SK-N-SH (cell line): Measurements from ENCODE around the gene LATS2. TPM values are rescaled to one million over a fixed set of nuclear protein-coding genes. Genes with fewer than 3 reads are reported as not detected.

Source experiments
- CTCF ChIA-PET: fragments of 300-600, 350-600 bp; formaldehyde crosslinking; extraction: SDS; loops from one replicate; lab custom pipeline; 2021; lab: Yijun Ruan, JAX
- POLR2A ChIA-PET: fragments of 350-600 bp; sonication (Branson Sonifier 250); formaldehyde crosslinking; extraction: SDS; loops from one replicate; lab custom pipeline; 2020; ENCODE audit warnings: antibody characterized with exemption, inconsistent platforms; lab: Yijun Ruan, JAX
- DNase-seq: peaks from one replicate; pipeline ENCODE4 v3.0.0; 2012
- H2AFZ ChIP-seq: fragments of 200-600 bp; sonication (generic); 2 replicates; pipeline ENCODE4 v1.8.1; 2016; ENCODE audit warnings: antibody characterized with exemption, mild to moderate bottlenecking, low read depth
- H3F3A ChIP-seq: fragments of 200-600 bp; sonication (generic); replicated peaks from 2 replicates; pipeline ENCODE3; 2016; ENCODE audit warnings: antibody characterized with exemption, mild to moderate bottlenecking; ENCODE audit not compliant: insufficient read depth
- H3K27ac ChIP-seq, 2 experiments: fragments of 200-500 bp in 1 of 2; fragments of 200-600 bp in 1 of 2; sonication (Bioruptor generic) in 1 of 2; sonication (generic), shearing (Covaris generic) in 1 of 2; 2 replicates each; pipeline versions ENCODE4 v1.5.1 to v1.6.1; 2014 to 2016; ENCODE audit warnings: low read depth in 2 of 2, inconsistent platforms in 1 of 2, low read length in 1 of 2, mild to moderate bottlenecking in 1 of 2, mixed read lengths in 1 of 2
- H3K27me3 ChIP-seq: fragments of 200-600 bp; sonication (generic), shearing (Covaris generic); 2 replicates; pipeline ENCODE4 v1.6.1; 2016; ENCODE audit warnings: mixed run types; ENCODE audit not compliant: insufficient read depth
- H3K36me3 ChIP-seq, 2 experiments: fragments of 200-500 bp in 1 of 2; fragments of 200-600 bp in 1 of 2; sonication (Bioruptor generic) in 1 of 2; sonication (generic) in 1 of 2; replicated peaks in 1 of 2; 2 replicates each; pipeline versions ENCODE3 to v1.5.1; 2014 to 2016; ENCODE audit warnings: low read length in 1 of 2, mild to moderate bottlenecking in 1 of 2; ENCODE audit not compliant: insufficient read depth in 2 of 2, control insufficient read depth in 1 of 2
- H3K4me1 ChIP-seq, 2 experiments: fragments of 200-500 bp in 1 of 2; fragments of 200-600 bp in 1 of 2; sonication (Bioruptor generic) in 1 of 2; sonication (generic), shearing (Covaris generic) in 1 of 2; 2 replicates each; pipeline versions ENCODE4 v1.5.1 to v1.6.1; 2014 to 2016; ENCODE audit warnings: low read depth in 1 of 2, low read length in 1 of 2, mixed run types in 1 of 2; ENCODE audit not compliant: insufficient read depth in 2 of 2, control insufficient read depth in 1 of 2
- H3K4me2 ChIP-seq: fragments of 200-600 bp; sonication (generic), shearing (Covaris generic); 2 replicates; pipeline ENCODE4 v1.6.1; 2017; ENCODE audit warnings: mixed run types
- H3K4me3 ChIP-seq, 2 experiments: fragments of 200-500 bp in 1 of 2; fragments of 200-600 bp in 1 of 2; sonication (Bioruptor generic) in 1 of 2; sonication (generic), shearing (Covaris generic) in 1 of 2; 2 replicates each; pipeline versions ENCODE4 v1.5.1 to v1.8.1; 2014 to 2016; ENCODE audit warnings: low read depth in 2 of 2, inconsistent platforms in 1 of 2, low read length in 1 of 2, mild to moderate bottlenecking in 1 of 2, mixed read lengths in 1 of 2, moderate library complexity in 1 of 2
- H3K79me2 ChIP-seq: fragments of 200-600 bp; sonication (generic); 2 replicates; pipeline ENCODE4 v1.8.1; 2017; ENCODE audit warnings: mild to moderate bottlenecking; ENCODE audit not compliant: insufficient read depth
- H3K9ac ChIP-seq: fragments of 200-600 bp; sonication (generic); 2 replicates; pipeline ENCODE4 v1.6.1; 2017; ENCODE audit warnings: mixed run types
- H3K9me2 ChIP-seq: fragments of 200-600 bp; sonication (generic); 2 replicates; pipeline ENCODE4 v1.6.1; 2017; ENCODE audit warnings: mixed run types
- H3K9me3 ChIP-seq: fragments of 200-600 bp; sonication (generic); 2 replicates; pipeline ENCODE4 v1.6.1; 2017; ENCODE audit warnings: mixed run types, mild to moderate bottlenecking, moderate library complexity
- H4K20me1 ChIP-seq: fragments of 200-600 bp; sonication (generic); 2 replicates; pipeline ENCODE4 v1.6.1; 2017; ENCODE audit warnings: mild to moderate bottlenecking, mixed run types; ENCODE audit not compliant: insufficient read depth
- ELF1 ChIP-seq: IDR thresholded peaks from 2 replicates; pipeline ENCODE4 v1.4.0; 2012
- EP300 ChIP-seq, 2 experiments: IDR thresholded peaks; 2 replicates each; pipeline versions ENCODE4 v1.4.0 to v1.6.1; 2012; ENCODE audit warnings: borderline replicate concordance in 1 of 2, low read depth in 1 of 2, low read length in 1 of 2
- EZH2phosphoT487 ChIP-seq: fragments of 200-600 bp; sonication (generic); IDR thresholded peaks from 2 replicates; pipeline ENCODE4 v1.6.1; 2017; ENCODE audit warnings: low read depth, mixed run types, mild to moderate bottlenecking, antibody characterized with exemption, moderate library complexity, borderline replicate concordance
- FOXJ3 ChIP-seq: sonication (generic); formaldehyde crosslinking; IDR thresholded peaks from 2 replicates; pipeline ENCODE4 v1.5.1; 2020; ENCODE audit warnings: mild to moderate bottlenecking, missing genetic modification reagents
- GATA2 ChIP-seq: sonication (generic); formaldehyde crosslinking; IDR thresholded peaks from 2 replicates; pipeline ENCODE4 v1.5.0; 2020; ENCODE audit warnings: mild to moderate bottlenecking, missing genetic modification reagents
- IRF3 ChIP-seq: fragments of 150-350 bp; IDR thresholded peaks from 2 replicates; pipeline ENCODE4 v1.6.1; 2016; ENCODE audit warnings: mild to moderate bottlenecking, low read depth, low read length
- JUND ChIP-seq: IDR thresholded peaks from 2 replicates; pipeline ENCODE4 v1.4.0; 2012
- MEF2A ChIP-seq: IDR thresholded peaks from 2 replicates; pipeline ENCODE4 v1.4.0; 2012; ENCODE audit warnings: low read depth, borderline replicate concordance
- MXI1 ChIP-seq: IDR thresholded peaks from 2 replicates; pipeline ENCODE4 v1.6.1; 2012; ENCODE audit warnings: mild to moderate bottlenecking, low read depth, low read length, improper control_type of control experiment
- NFIC ChIP-seq: IDR thresholded peaks from 2 replicates; pipeline ENCODE4 v1.4.0; 2012; ENCODE audit warnings: borderline replicate concordance
- NRF1 ChIP-seq: IDR thresholded peaks from 2 replicates; pipeline ENCODE4 v1.6.1; 2012; ENCODE audit warnings: low read depth, mild to moderate bottlenecking, low read length
- POLR2AphosphoS5 ChIP-seq: IDR thresholded peaks from 2 replicates; pipeline ENCODE4 v1.6.1; 2012; ENCODE audit warnings: low read depth, low read length
- RFX5 ChIP-seq: IDR thresholded peaks from 2 replicates; pipeline ENCODE4 v1.6.1; 2012; ENCODE audit warnings: mild to moderate bottlenecking, improper control_type of control experiment, low read length
- RXRA ChIP-seq: IDR thresholded peaks from 2 replicates; pipeline ENCODE4 v1.4.0; 2012; ENCODE audit warnings: low read depth, mild to moderate bottlenecking, borderline replicate concordance
- SMC3 ChIP-seq: IDR thresholded peaks from 2 replicates; pipeline ENCODE4 v1.6.1; 2012; ENCODE audit warnings: low read depth, low read length, improper control_type of control experiment
- YY1 ChIP-seq: IDR thresholded peaks from 2 replicates; pipeline ENCODE4 v1.4.0; 2012; ENCODE audit warnings: low read depth, mild to moderate bottlenecking
- WGBS: methylation state at CpG from one replicate; pipeline ENCODE4 v1.1.6; 2017; ENCODE audit warnings: low lambda C conversion rate; 5-methylcytosine and 5-hydroxymethylcytosine counted together
- polyA plus RNA-seq, 3 experiments: library from polyadenylated mRNA; depleted of rRNA; stranded (reverse); fragments of >200 nt; gene quantifications; 2 replicates each; pipeline ENCODE4 v1.2.3, GENCODE V29; 2012
- TF ChIP-seq, protein P1 (sequence below): fragments of 150-350 bp; IDR thresholded peaks from 2 replicates; pipeline ENCODE4 v1.6.1; 2017; ENCODE audit warnings: antibody characterized with exemption, low read length, low read depth, borderline replicate concordance
- TF ChIP-seq, protein P2 (sequence below): IDR thresholded peaks from 2 replicates; pipeline ENCODE4 v1.4.0; 2012; ENCODE audit warnings: low read depth, borderline replicate concordance
- TF ChIP-seq, protein P3 (sequence below): IDR thresholded peaks from 2 replicates; pipeline ENCODE4 v1.4.0; 2012; ENCODE audit warnings: low read depth
- TF ChIP-seq, protein P4 (sequence below): IDR thresholded peaks from 2 replicates; pipeline ENCODE4 v1.6.1; 2012; ENCODE audit warnings: mild to moderate bottlenecking, low read depth, low read length, moderate library complexity

Gene LATS2
- polyA plus RNA-seq, 1 of the 3 experiments (the other 2 are of a cell fraction) = 19.6 TPM

DNA sequence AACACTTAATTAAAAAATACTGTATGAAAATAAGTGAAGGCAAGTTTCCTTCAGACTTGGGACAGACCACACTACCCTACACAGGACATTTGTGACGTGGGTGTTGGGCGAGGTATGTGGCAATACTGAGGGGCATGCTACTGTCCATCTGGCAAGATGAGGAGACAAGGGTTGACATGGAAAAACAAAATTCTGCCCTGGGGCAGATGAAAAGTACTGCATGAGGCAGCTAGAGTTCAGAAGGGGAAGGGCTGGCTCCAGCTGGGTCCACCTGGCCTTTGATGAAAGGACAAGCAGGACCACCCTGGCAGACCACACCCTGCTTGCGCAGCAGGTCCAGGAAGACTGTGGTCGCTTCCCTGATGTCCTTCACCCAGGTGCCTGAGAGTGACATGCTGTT is 43.2 kb downstream of the LATS2 start:
- Histone ChIP-seq H3K27me3 (no peaks in the 10 kb centered on the region), H3K9ac (0 out of 2 replicates have a peak overlapping the region, but pooled peaks have one; percentile 46), H3K79me2 (peaks cover 91% of the 10 kb centered on the region), H3F3A (peaks cover 63% of the 10 kb centered on the region)
- no peak for DNase-seq
- POLR2A ChIA-PET = no interaction called here
- TF ChIP-seq YY1 (no peak), GATA2 (CRISPR knock-in tag) (no peak), ELF1 (no peak), RXRA (no peak), JUND (no peak), POLR2AphosphoS5 (no peak), EZH2phosphoT487 (no peak), MEF2A (no peak)
- TF ChIP-seq, protein P1, sequence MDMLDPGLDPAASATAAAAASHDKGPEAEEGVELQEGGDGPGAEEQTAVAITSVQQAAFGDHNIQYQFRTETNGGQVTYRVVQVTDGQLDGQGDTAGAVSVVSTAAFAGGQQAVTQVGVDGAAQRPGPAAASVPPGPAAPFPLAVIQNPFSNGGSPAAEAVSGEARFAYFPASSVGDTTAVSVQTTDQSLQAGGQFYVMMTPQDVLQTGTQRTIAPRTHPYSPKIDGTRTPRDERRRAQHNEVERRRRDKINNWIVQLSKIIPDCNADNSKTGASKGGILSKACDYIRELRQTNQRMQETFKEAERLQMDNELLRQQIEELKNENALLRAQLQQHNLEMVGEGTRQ = no peak
- TF ChIP-seq, protein P2, sequence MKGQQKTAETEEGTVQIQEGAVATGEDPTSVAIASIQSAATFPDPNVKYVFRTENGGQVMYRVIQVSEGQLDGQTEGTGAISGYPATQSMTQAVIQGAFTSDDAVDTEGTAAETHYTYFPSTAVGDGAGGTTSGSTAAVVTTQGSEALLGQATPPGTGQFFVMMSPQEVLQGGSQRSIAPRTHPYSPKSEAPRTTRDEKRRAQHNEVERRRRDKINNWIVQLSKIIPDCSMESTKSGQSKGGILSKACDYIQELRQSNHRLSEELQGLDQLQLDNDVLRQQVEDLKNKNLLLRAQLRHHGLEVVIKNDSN = no peak
- TF ChIP-seq, protein P3, sequence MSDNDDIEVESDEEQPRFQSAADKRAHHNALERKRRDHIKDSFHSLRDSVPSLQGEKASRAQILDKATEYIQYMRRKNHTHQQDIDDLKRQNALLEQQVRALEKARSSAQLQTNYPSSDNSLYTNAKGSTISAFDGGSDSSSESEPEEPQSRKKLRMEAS = no peak
- TF ChIP-seq, all 33 proteins: peak for 0
- Histone ChIP-seq H3K4me1 (peaks cover 7 to 60% of the 10 kb centered on the region in 2 experiments), H3K4me2 (no peak overlapping the region), H3K27ac (peak overlapping the region; percentile 4 to 99; a peak in 3 of 4 replicates), H3K36me3 (peaks cover 0 to 7% of the 10 kb centered on the region in 2 experiments), H3K4me3 (no peak overlapping the region), H4K20me1 (peaks cover 48% of the 10 kb centered on the region), H3K9me2 (no peaks in the 10 kb centered on the region), H3K9me3 (no peaks in the 10 kb centered on the region), H2AFZ (no peak overlapping the region)
- CTCF ChIA-PET = no interaction called here
- 82% methylated on average over 4 of the region's 4 CpGs for WGBS

DNA sequence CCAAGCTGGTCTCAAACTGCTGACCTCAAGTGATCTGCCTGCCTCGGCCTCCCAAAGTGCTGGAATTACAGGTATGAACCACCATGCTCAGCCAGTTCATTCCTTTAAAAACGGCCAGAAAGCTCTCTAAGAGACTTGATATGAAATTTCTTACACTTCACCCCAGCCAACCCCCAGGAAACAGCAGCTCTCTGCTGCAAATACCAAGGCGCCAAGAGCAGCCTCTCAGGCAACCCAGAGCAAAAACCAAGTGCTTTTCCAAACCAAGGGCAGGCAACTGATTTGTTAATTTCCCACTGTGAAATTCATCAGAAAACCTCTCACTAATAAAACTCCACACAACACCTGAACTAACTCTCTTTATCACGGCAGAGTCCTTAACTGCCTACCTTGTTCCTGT is 44.9 kb downstream of the LATS2 start:
- Histone ChIP-seq H3K79me2 (peaks cover 91% of the 10 kb centered on the region), H3K9me3 (no peaks in the 10 kb centered on the region), H3K4me2 (peak overlapping the region; percentile 65), H3F3A (peaks cover 65% of the 10 kb centered on the region), H3K27me3 (no peaks in the 10 kb centered on the region), H2AFZ (no peak overlapping the region), H3K4me1 (peaks cover 10 to 54% of the 10 kb centered on the region in 2 experiments), H3K9ac (peak overlapping the region; percentile 46; the same call in 1 of the 2 replicates), H3K36me3 (peaks cover 0 to 7% of the 10 kb centered on the region in 2 experiments), H3K4me3 (peak overlapping the region; percentile 10 to 52; a peak in 3 of 4 replicates), H3K27ac (peak overlapping the region; percentile 75 to 99; a peak in 3 of 4 replicates), H3K9me2 (no peaks in the 10 kb centered on the region), H4K20me1 (peaks cover 49% of the 10 kb centered on the region)
- WGBS = 28% methylated on average over 4 of the region's 4 CpGs
- ChIA-PET CTCF (no interaction called here), POLR2A (no interaction called here)
- no peak for DNase-seq
- TF ChIP-seq FOXJ3 (no peak), MXI1 (no peak), SMC3 (no peak), NFIC (no peak), EZH2phosphoT487 (no peak), YY1 (no peak), RFX5 (no peak), EP300 (IDR thresholded peaks at IDR 0.05; ENCODE audit: borderline replicate concordance in 1 of 2, low read depth in 1 of 2, low read length in 1 of 2) (no peak), NRF1 (no peak), IRF3 (no peak), RXRA (no peak)
- TF ChIP-seq, protein P4, sequence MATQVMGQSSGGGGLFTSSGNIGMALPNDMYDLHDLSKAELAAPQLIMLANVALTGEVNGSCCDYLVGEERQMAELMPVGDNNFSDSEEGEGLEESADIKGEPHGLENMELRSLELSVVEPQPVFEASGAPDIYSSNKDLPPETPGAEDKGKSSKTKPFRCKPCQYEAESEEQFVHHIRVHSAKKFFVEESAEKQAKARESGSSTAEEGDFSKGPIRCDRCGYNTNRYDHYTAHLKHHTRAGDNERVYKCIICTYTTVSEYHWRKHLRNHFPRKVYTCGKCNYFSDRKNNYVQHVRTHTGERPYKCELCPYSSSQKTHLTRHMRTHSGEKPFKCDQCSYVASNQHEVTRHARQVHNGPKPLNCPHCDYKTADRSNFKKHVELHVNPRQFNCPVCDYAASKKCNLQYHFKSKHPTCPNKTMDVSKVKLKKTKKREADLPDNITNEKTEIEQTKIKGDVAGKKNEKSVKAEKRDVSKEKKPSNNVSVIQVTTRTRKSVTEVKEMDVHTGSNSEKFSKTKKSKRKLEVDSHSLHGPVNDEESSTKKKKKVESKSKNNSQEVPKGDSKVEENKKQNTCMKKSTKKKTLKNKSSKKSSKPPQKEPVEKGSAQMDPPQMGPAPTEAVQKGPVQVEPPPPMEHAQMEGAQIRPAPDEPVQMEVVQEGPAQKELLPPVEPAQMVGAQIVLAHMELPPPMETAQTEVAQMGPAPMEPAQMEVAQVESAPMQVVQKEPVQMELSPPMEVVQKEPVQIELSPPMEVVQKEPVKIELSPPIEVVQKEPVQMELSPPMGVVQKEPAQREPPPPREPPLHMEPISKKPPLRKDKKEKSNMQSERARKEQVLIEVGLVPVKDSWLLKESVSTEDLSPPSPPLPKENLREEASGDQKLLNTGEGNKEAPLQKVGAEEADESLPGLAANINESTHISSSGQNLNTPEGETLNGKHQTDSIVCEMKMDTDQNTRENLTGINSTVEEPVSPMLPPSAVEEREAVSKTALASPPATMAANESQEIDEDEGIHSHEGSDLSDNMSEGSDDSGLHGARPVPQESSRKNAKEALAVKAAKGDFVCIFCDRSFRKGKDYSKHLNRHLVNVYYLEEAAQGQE = no peak
- TF ChIP-seq, protein P2 = no peak
